Neural cell (in vitro differentiated cells): ENCODE results near the gene DNM3. TPM values are rescaled to one million over a fixed set of nuclear protein-coding genes. Genes with fewer than 3 reads are reported as not detected.

Experiments
- H2AFZ ChIP-seq: fragments of 200-600, 300-800 bp; sonication (generic), shearing (Covaris generic); 2 replicates; pipeline ENCODE4 v1.6.0; 2014; ENCODE audit warnings: low read depth, mild to moderate bottlenecking, antibody characterized with exemption, low read length, moderate library complexity
- H3F3A ChIP-seq: fragments of 200-600 bp; shearing (Covaris generic); 2 replicates; pipeline ENCODE4 v1.6.1; 2016; ENCODE audit warnings: mild to moderate bottlenecking, moderate library complexity, mixed read lengths, antibody characterized with exemption, low read length; ENCODE audit not compliant: insufficient read depth, poor library complexity, severe bottlenecking
- H3K27ac ChIP-seq: fragments of 200-600, 300-800 bp; sonication (generic), shearing (Covaris generic); 2 replicates; pipeline ENCODE4 v1.5.1; 2014; ENCODE audit warnings: mild to moderate bottlenecking, low read length, moderate library complexity
- H3K27me3 ChIP-seq: fragments of 300-800, 200-600 bp; sonication (generic), shearing (Covaris generic); 2 replicates; pipeline ENCODE4 v1.6.0; 2014; ENCODE audit warnings: mild to moderate bottlenecking, low read depth, low read length, moderate library complexity; ENCODE audit not compliant: insufficient read depth
- H3K36me3 ChIP-seq: fragments of 300-800, 200-600 bp; sonication (generic), shearing (Covaris generic); 2 replicates; pipeline ENCODE4 v1.5.1; 2014; ENCODE audit warnings: mild to moderate bottlenecking, antibody characterized with exemption, low read length, moderate library complexity; ENCODE audit not compliant: insufficient read depth
- H3K4me2 ChIP-seq: fragments of 300-800, 200-600 bp; sonication (generic), shearing (Covaris generic); 2 replicates; pipeline ENCODE4 v1.6.0; 2014; ENCODE audit warnings: mild to moderate bottlenecking, low read length
- H3K4me3 ChIP-seq: fragments of 300-800, 200-600 bp; sonication (generic), shearing (Covaris generic); 2 replicates; pipeline ENCODE4 v1.5.1; 2014; ENCODE audit warnings: mild to moderate bottlenecking, low read length, moderate library complexity
- H3K79me2 ChIP-seq: fragments of 200-600 bp; shearing (Covaris generic); replicated peaks from 2 replicates; pipeline ENCODE4 v1.6.0; 2014; ENCODE audit warnings: mild to moderate bottlenecking, low read length, moderate library complexity; ENCODE audit not compliant: insufficient read depth
- H3K9ac ChIP-seq: fragments of 300-800, 200-600 bp; sonication (generic), shearing (Covaris generic); 2 replicates; pipeline ENCODE4 v1.6.1; 2016; ENCODE audit warnings: mild to moderate bottlenecking, low read length, mixed read lengths
- H3K9me2 ChIP-seq: fragments of 200-600 bp; shearing (Covaris generic); 2 replicates; pipeline ENCODE4 v1.6.1; 2016; ENCODE audit warnings: mild to moderate bottlenecking, low read length, mixed read lengths; ENCODE audit not compliant: insufficient read depth
- H3K9me3 ChIP-seq: fragments of 200-600, 300-800 bp; sonication (generic), shearing (Covaris generic); 2 replicates; pipeline ENCODE4 v1.6.1; 2016; ENCODE audit warnings: mild to moderate bottlenecking, mixed run types, low read length, moderate library complexity, mixed read lengths
- H4K20me1 ChIP-seq: fragments of 200-600 bp; shearing (Covaris generic); 2 replicates; pipeline ENCODE4 v1.6.1; 2016; ENCODE audit warnings: mild to moderate bottlenecking, mixed run types; ENCODE audit not compliant: insufficient read depth
- CTCF ChIP-seq: fragments of 450-650 bp; IDR thresholded peaks from 2 replicates; pipeline ENCODE4 v1.5.1; 2014; ENCODE audit warnings: antibody characterized with exemption, mild to moderate bottlenecking, moderate library complexity; ENCODE audit not compliant: poor library complexity, severe bottlenecking
- EP300 ChIP-seq: fragments of 450-650 bp; conservative IDR thresholded peaks from 2 replicates; pipeline ENCODE4 v1.6.1; 2014; ENCODE audit warnings: antibody characterized with exemption, mild to moderate bottlenecking, moderate library complexity; ENCODE audit not compliant: poor library complexity, severe bottlenecking
- EZH2 ChIP-seq: fragments of 200-600, 300-800 bp; shearing (Covaris generic), sonication (generic); IDR thresholded peaks from 2 replicates; pipeline ENCODE4 v1.6.1; 2014; ENCODE audit warnings: antibody characterized with exemption, low read length, borderline replicate concordance, mild to moderate bottlenecking; ENCODE audit not compliant: insufficient read depth, poor library complexity, severe bottlenecking
- MXI1 ChIP-seq: fragments of 450-650 bp; conservative IDR thresholded peaks from 2 replicates; pipeline ENCODE4 v1.6.1; 2014; ENCODE audit warnings: antibody characterized with exemption, mild to moderate bottlenecking; ENCODE audit not compliant: poor library complexity, severe bottlenecking
- POLR2AphosphoS5 ChIP-seq: IDR thresholded peaks from 2 replicates; pipeline ENCODE4 v1.6.1; 2012
- RAD21 ChIP-seq: fragments of 450-650 bp; conservative IDR thresholded peaks from 2 replicates; pipeline ENCODE4 v1.6.1; 2014; ENCODE audit warnings: antibody characterized with exemption, mild to moderate bottlenecking, moderate library complexity
- REST ChIP-seq: IDR thresholded peaks from 2 replicates; pipeline ENCODE4 v1.6.1; 2012; ENCODE audit warnings: borderline replicate concordance
- SMC3 ChIP-seq: fragments of 450-650 bp; conservative IDR thresholded peaks from 2 replicates; pipeline ENCODE4 v1.6.1; 2014; ENCODE audit warnings: antibody characterized with exemption, mild to moderate bottlenecking, moderate library complexity; ENCODE audit not compliant: poor library complexity
- TAF1 ChIP-seq: IDR thresholded peaks from 2 replicates; pipeline ENCODE4 v1.6.1; 2012; ENCODE audit warnings: low read depth
- polyA plus RNA-seq: library from polyadenylated mRNA; depleted of rRNA; stranded (reverse); fragments of >200 nt; gene quantifications from 2 replicates; pipeline ENCODE4 v1.2.3, GENCODE V29; 2014

Gene DNM3
- polyA plus RNA-seq, 1 donor from 2014 or later, result 37.1 TPM

GRCh38 chr1:171988243-171988885 is 147.1 kb downstream of the DNM3 start:
- Histone ChIP-seq H2AFZ (no peak overlapping the region), H3K9ac (no peak overlapping the region), H3F3A (no peaks in the 10 kb centered on the region), H3K79me2 (no peaks in the 10 kb centered on the region), H3K4me3 (no peak overlapping the region), H3K9me2 (no peaks in the 10 kb centered on the region), H3K36me3 (no peaks in the 10 kb centered on the region), H3K9me3 (no peaks in the 10 kb centered on the region), H3K4me2 (no peak overlapping the region), H3K27ac (no peak overlapping the region), H4K20me1 (no peaks in the 10 kb centered on the region), H3K27me3 (no peaks in the 10 kb centered on the region)
- TF ChIP-seq TAF1, result no peak
- TF ChIP-seq MXI1, result no peak
- TF ChIP-seq CTCF, result no peak
- TF ChIP-seq RAD21, result no peak
- TF ChIP-seq REST, result no peak
- no peak for TF ChIP-seq SMC3
- no peak for TF ChIP-seq EZH2
- TF ChIP-seq POLR2AphosphoS5, result no peak
- TF ChIP-seq EP300, result no peak

- Histone ChIP-seq H2AFZ (no peak overlapping the region), H3K9me3 (no peaks in the 10 kb centered on the region), H3K79me2 (no peaks in the 10 kb centered on the region), H3K4me2 (no peak overlapping the region), H3K4me3 (no peak overlapping the region), H3K36me3 (no peaks in the 10 kb centered on the region), H4K20me1 (no peaks in the 10 kb centered on the region), H3K9ac (no peak overlapping the region), H3K9me2 (no peaks in the 10 kb centered on the region), H3K27ac (no peak overlapping the region), H3F3A (no peaks in the 10 kb centered on the region), H3K27me3 (no peaks in the 10 kb centered on the region)
- no peak for TF ChIP-seq TAF1
These were observed 149.1 kb downstream of the DNM3 start for GRCh38 chr1:171990371-171990770.

- Histone ChIP-seq H3K9ac (no peak overlapping the region), H3K4me3 (no peak overlapping the region), H3F3A (no peaks in the 10 kb centered on the region), H3K9me2 (no peaks in the 10 kb centered on the region), H3K9me3 (no peaks in the 10 kb centered on the region), H3K36me3 (no peaks in the 10 kb centered on the region), H3K79me2 (no peaks in the 10 kb centered on the region), H3K27ac (no peak overlapping the region), H3K27me3 (no peaks in the 10 kb centered on the region), H4K20me1 (no peaks in the 10 kb centered on the region), H3K4me2 (no peak overlapping the region), H2AFZ (no peak overlapping the region)
- TF ChIP-seq REST (no peak), MXI1 (no peak), EZH2 (no peak), CTCF (no peak), POLR2AphosphoS5 (no peak), EP300 (no peak)
These were observed 153.0 kb downstream of the DNM3 start for GRCh38 chr1:171994293-171994692.
